Panc1 (cell line): ENCODE measurements around the gene TMEM154. TPM values are rescaled to one million over a fixed set of nuclear protein-coding genes. Genes with fewer than 3 reads are reported as not detected.

Experiments
- ATAC-seq: fragments of 200-7000 bp; cut with Tn5 transposase; 2 replicates; pipeline ENCODE4 v1.9.1; 2020; ENCODE audit warnings: mild to moderate bottlenecking, moderate library complexity
- BruUV-seq: library from RNA; stranded (reverse); fragments of 400-500 nt; replicated peaks from 2 replicates; lab custom pipeline; 2021; lab: Mats Ljungman, UMichigan
- CTCF ChIA-PET: fragments of 300-600 bp; sonication (Branson Sonifier 250); formaldehyde crosslinking; loops from one replicate; lab custom pipeline; 2022; ENCODE audit warnings: antibody characterized with exemption; lab: Charles Lee
- POLR2A ChIA-PET: fragments of 300-600 bp; sonication (Branson Sonifier 250); formaldehyde crosslinking; loops from one replicate; lab custom pipeline; 2022; ENCODE audit warnings: antibody characterized with exemption; lab: Charles Lee
- DNase-seq: peaks from one replicate; pipeline ENCODE4 v3.0.0-alpha.2; 2010; ENCODE audit warnings: low read depth, low spot score
- H3K27ac ChIP-seq: 2 replicates; pipeline ENCODE4 v1.5.1; 2011; ENCODE audit warnings: mild to moderate bottlenecking, low read length, inconsistent platforms
- H3K27me3 ChIP-seq: fragments of 200-500 bp; sonication (Bioruptor generic); 2 replicates; pipeline ENCODE4 v1.6.0; 2014; ENCODE audit warnings: low read length, inconsistent platforms; ENCODE audit not compliant: control insufficient read depth, insufficient read depth
- H3K36me3 ChIP-seq: fragments of 200-500 bp; sonication (Bioruptor generic); 2 replicates; pipeline ENCODE4 v1.5.1; 2014; ENCODE audit warnings: inconsistent platforms, mild to moderate bottlenecking, low read length, moderate library complexity; ENCODE audit not compliant: control insufficient read depth, insufficient read depth
- H3K4me1 ChIP-seq: 2 replicates; pipeline ENCODE4 v1.5.1; 2011; ENCODE audit warnings: inconsistent platforms, mild to moderate bottlenecking, low read length, moderate library complexity; ENCODE audit not compliant: control insufficient read depth, insufficient read depth
- H3K4me3 ChIP-seq, 2 experiments: 2 replicates each; pipeline ENCODE4 v1.5.1; 2011 to 2012; ENCODE audit warnings: low read depth in 2 of 2, low read length in 2 of 2, mild to moderate bottlenecking in 2 of 2, inconsistent platforms in 1 of 2, moderate library complexity in 1 of 2
- H3K9me3 ChIP-seq: fragments of 200-500 bp; sonication (Bioruptor generic); 2 replicates; pipeline ENCODE4 v1.5.1; 2014; ENCODE audit warnings: low read depth, mild to moderate bottlenecking, inconsistent platforms, low read length, moderate library complexity; ENCODE audit not compliant: control insufficient read depth, insufficient read depth
- POLR2AphosphoS5 ChIP-seq: IDR thresholded peaks from 2 replicates; pipeline ENCODE4 v1.6.1; 2012; ENCODE audit warnings: mild to moderate bottlenecking, low read depth, low read length, moderate library complexity
- SIN3A ChIP-seq: IDR thresholded peaks from 2 replicates; pipeline ENCODE4 v1.6.1; 2012; ENCODE audit warnings: low read depth, mild to moderate bottlenecking, low read length, moderate library complexity, borderline replicate concordance; ENCODE audit not compliant: insufficient read depth
- TCF7L2 ChIP-seq: IDR thresholded peaks from 2 replicates; pipeline ENCODE4 v1.6.1; 2011; ENCODE audit warnings: mild to moderate bottlenecking, low read depth, low read length, inconsistent platforms
- in situ Hi-C: cut with HindIII; loops from 2 replicates; pipeline ENCODE4 v1.10.0; 2016; ENCODE audit warnings: low sequenced_read_pairs, low pct_unique_long_range_greater_than_20kb
- intact Hi-C: fragments of 100-400 bp; cut with micrococcal nuclease; formaldehyde crosslinking; loops from one replicate; pipeline ENCODE4 v1.10.0; 2022; ENCODE audit not compliant: unreplicated experiment
- total RNA-seq: library from RNA; stranded (reverse); gene quantifications from one replicate; pipeline ENCODE4 v1.2.1, GENCODE V29; 2021; ENCODE audit not compliant: unreplicated experiment
- TF ChIP-seq, protein P1 (sequence below), 2 experiments: IDR thresholded peaks; 2 replicates each; pipeline ENCODE4 v1.6.1; 2011 to 2012; ENCODE audit warnings: low read depth in 2 of 2, control low read depth in 1 of 2, low read length in 1 of 2, mild to moderate bottlenecking in 1 of 2, moderate library complexity in 1 of 2; ENCODE audit not compliant: insufficient read depth in 1 of 2
- TF ChIP-seq, protein P2 (sequence below): fragments of 450-650 bp; IDR thresholded peaks from 2 replicates; pipeline ENCODE4 v1.5.1; 2017; ENCODE audit warnings: mild to moderate bottlenecking

Gene TMEM154
- total RNA-seq, 1 experiment from 2014 or later, result 0.15 TPM

DNA sequence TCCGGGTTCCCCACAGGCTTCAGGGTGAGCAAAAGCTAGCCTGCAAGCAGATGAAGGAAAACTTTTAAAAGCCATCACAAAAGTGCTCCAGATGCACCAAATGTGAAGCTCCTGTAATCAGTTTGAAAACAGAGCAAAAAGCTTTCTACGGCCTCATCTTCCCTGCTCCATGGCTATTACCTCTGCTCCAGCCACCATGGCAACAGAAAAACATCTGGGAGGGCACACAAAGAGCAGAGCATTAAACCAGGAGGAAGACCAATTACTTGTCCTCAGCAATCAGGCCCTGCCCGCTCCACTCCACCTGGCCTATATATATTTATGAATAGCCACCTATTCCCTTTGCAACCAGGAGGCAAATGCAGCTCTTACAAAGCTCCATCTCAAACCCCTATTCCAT, 33.6 kb downstream of the TMEM154 start:
- no TSS peak for BruUV-seq
- ChIA-PET CTCF (no interaction called here), POLR2A (interaction anchor here (0.6 kb wide), 1 partner anchor 9 kb away, joined by 9 read pairs; no protein-coding TSS in a partner anchor)
- no peak for DNase-seq
- Histone ChIP-seq H3K27me3 (no peaks in the 10 kb centered on the region), H3K4me3 (no peak overlapping the region), H3K4me1 (no peaks in the 10 kb centered on the region), H3K36me3 (no peaks in the 10 kb centered on the region; the same call in 1 of the 2 replicates), H3K9me3 (no peaks in the 10 kb centered on the region), H3K27ac (no peak overlapping the region)
- in situ Hi-C loops, result no loop called here
- ATAC-seq, result no peak
- intact Hi-C loops, result no loop called here
- TF ChIP-seq, protein P1, sequence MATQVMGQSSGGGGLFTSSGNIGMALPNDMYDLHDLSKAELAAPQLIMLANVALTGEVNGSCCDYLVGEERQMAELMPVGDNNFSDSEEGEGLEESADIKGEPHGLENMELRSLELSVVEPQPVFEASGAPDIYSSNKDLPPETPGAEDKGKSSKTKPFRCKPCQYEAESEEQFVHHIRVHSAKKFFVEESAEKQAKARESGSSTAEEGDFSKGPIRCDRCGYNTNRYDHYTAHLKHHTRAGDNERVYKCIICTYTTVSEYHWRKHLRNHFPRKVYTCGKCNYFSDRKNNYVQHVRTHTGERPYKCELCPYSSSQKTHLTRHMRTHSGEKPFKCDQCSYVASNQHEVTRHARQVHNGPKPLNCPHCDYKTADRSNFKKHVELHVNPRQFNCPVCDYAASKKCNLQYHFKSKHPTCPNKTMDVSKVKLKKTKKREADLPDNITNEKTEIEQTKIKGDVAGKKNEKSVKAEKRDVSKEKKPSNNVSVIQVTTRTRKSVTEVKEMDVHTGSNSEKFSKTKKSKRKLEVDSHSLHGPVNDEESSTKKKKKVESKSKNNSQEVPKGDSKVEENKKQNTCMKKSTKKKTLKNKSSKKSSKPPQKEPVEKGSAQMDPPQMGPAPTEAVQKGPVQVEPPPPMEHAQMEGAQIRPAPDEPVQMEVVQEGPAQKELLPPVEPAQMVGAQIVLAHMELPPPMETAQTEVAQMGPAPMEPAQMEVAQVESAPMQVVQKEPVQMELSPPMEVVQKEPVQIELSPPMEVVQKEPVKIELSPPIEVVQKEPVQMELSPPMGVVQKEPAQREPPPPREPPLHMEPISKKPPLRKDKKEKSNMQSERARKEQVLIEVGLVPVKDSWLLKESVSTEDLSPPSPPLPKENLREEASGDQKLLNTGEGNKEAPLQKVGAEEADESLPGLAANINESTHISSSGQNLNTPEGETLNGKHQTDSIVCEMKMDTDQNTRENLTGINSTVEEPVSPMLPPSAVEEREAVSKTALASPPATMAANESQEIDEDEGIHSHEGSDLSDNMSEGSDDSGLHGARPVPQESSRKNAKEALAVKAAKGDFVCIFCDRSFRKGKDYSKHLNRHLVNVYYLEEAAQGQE (IDR thresholded peaks at IDR 0.05; ENCODE audit: insufficient read depth in 1 of 2, low read depth in 2 of 2, low read length in 1 of 2), result no peak
- TF ChIP-seq, protein P2, sequence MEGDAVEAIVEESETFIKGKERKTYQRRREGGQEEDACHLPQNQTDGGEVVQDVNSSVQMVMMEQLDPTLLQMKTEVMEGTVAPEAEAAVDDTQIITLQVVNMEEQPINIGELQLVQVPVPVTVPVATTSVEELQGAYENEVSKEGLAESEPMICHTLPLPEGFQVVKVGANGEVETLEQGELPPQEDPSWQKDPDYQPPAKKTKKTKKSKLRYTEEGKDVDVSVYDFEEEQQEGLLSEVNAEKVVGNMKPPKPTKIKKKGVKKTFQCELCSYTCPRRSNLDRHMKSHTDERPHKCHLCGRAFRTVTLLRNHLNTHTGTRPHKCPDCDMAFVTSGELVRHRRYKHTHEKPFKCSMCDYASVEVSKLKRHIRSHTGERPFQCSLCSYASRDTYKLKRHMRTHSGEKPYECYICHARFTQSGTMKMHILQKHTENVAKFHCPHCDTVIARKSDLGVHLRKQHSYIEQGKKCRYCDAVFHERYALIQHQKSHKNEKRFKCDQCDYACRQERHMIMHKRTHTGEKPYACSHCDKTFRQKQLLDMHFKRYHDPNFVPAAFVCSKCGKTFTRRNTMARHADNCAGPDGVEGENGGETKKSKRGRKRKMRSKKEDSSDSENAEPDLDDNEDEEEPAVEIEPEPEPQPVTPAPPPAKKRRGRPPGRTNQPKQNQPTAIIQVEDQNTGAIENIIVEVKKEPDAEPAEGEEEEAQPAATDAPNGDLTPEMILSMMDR, result no peak
- no peak for TF ChIP-seq TCF7L2
- TF ChIP-seq POLR2AphosphoS5, result no peak
- TF ChIP-seq SIN3A, result no peak

DNA sequence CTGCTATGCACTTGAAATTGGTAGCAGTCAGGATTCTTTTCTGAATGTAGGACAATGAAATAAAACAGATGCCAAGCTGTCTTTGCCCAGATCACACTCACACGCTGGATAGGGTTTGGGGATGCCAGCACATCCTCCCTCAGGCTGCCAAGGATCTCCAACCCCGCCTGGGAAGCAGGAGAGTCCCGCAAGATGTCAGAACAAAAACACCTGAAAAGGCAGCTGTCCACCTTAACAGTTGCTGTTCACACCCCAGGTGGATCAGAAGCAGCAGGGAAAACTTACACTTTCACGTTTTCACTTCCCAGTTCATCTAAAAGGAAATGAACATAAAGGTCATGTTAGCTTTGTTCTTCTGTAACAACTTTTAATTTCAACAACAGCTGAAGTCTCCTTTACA, 35.7 kb downstream of the TMEM154 start:
- Histone ChIP-seq H3K4me1 (no peaks in the 10 kb centered on the region; the same call in 1 of the 2 replicates), H3K27ac (no peak overlapping the region), H3K4me3 (no peak overlapping the region), H3K36me3 (no peaks in the 10 kb centered on the region; the same call in 1 of the 2 replicates), H3K27me3 (no peaks in the 10 kb centered on the region), H3K9me3 (no peaks in the 10 kb centered on the region)
- ChIA-PET POLR2A (no interaction called here), CTCF (no interaction called here)
- ATAC-seq, result no peak
- in situ Hi-C loops (no loop called here), intact Hi-C loops (no loop called here)
- DNase-seq, result no peak
- BruUV-seq, result no TSS peak
- TF ChIP-seq, protein P1 (IDR thresholded peaks at IDR 0.05; ENCODE audit: insufficient read depth in 1 of 2, low read depth in 2 of 2, low read length in 1 of 2), result no peak
